ENCODE data around the gene TIGD4.
A peak's percentile ranks its signal among the peaks of the same experiment; 100 is the strongest.

TIGD4 gene

GRCh38 chr4:152779513-152780266, at the start of gene TIGD4, which contains the start of gene ARFIP1:
TSS of gene TIGD4 (minus strand) at chr4:152779730. CDS start at chr4:152771004, 8,726 bp downstream.
TSS of gene ARFIP1 (plus strand) at chr4:152779954. CDS start at chr4:152829634, 49,680 bp downstream.
- FAIRE-seq = peak; percentile 92

GRCh38 chr4:152828122-152828521, 48.6 kb upstream of the TIGD4 start:
- FAIRE-seq = no peak

- FAIRE-seq = no peak
Observed at GRCh38 chr4:152825336-152825735, 45.8 kb upstream of the TIGD4 start.

- no peak for FAIRE-seq
Observed at GRCh38 chr4:152824561-152824960, 45.0 kb upstream of the TIGD4 start.

GRCh38 chr4:152822323-152822722, 42.8 kb upstream of the TIGD4 start:
- FAIRE-seq = no peak

GRCh38 chr4:152820073-152820472, 40.5 kb upstream of the TIGD4 start:
- FAIRE-seq = no peak

GRCh38 chr4:152819026-152819645, 39.6 kb upstream of the TIGD4 start:
- no peak for FAIRE-seq

GRCh38 chr4:152817331-152817730, 37.8 kb upstream of the TIGD4 start:
- no peak for FAIRE-seq

- FAIRE-seq = no peak
Observed at GRCh38 chr4:152815078-152815477, 35.5 kb upstream of the TIGD4 start.

GRCh38 chr4:152810715-152811287, 31.3 kb upstream of the TIGD4 start:
- FAIRE-seq = no peak

- no peak for FAIRE-seq
Observed at GRCh38 chr4:152808670-152809069, 29.1 kb upstream of the TIGD4 start.

- FAIRE-seq = no peak
Observed at GRCh38 chr4:152807294-152807829, 27.8 kb upstream of the TIGD4 start.

GRCh38 chr4:152806501-152807125, 27.1 kb upstream of the TIGD4 start:
- FAIRE-seq = no peak

GRCh38 chr4:152805818-152806217, 26.3 kb upstream of the TIGD4 start:
- FAIRE-seq = no peak

- no peak for FAIRE-seq
Observed at GRCh38 chr4:152805071-152805650, 25.6 kb upstream of the TIGD4 start.

GRCh38 chr4:152803541-152803940, 24.0 kb upstream of the TIGD4 start:
- no peak for FAIRE-seq

GRCh38 chr4:152795891-152796290, 16.4 kb upstream of the TIGD4 start:
- FAIRE-seq = no peak

- no peak for FAIRE-seq
Observed at GRCh38 chr4:152786627-152787026, 7.1 kb upstream of the TIGD4 start.

GRCh38 chr4:152785639-152786615, 6.4 kb upstream of the TIGD4 start:
- no peak for FAIRE-seq

GRCh38 chr4:152784490-152785350, 5.2 kb upstream of the TIGD4 start:
- no peak for FAIRE-seq

All from TTC549 (cell line).